Activated CD8-positive, alpha-beta memory T cell treated with anti-CD3 and anti-CD28 coated beads for 4 hours (primary cell): ENCODE data around the gene TPX2.
"Not testable (repeated sequence)": the region's sequence is repeated elsewhere in the genome, so short reads cannot be mapped to it uniquely, and the experiment has no call there.

ENCODE experiments used
- DNase-seq, 2 donors: peaks; one replicate each; pipeline ENCODE4 v3.0.0-alpha.2; 2020; ENCODE audit warnings: low read depth in 2 of 2

Gene TPX2

DNA sequence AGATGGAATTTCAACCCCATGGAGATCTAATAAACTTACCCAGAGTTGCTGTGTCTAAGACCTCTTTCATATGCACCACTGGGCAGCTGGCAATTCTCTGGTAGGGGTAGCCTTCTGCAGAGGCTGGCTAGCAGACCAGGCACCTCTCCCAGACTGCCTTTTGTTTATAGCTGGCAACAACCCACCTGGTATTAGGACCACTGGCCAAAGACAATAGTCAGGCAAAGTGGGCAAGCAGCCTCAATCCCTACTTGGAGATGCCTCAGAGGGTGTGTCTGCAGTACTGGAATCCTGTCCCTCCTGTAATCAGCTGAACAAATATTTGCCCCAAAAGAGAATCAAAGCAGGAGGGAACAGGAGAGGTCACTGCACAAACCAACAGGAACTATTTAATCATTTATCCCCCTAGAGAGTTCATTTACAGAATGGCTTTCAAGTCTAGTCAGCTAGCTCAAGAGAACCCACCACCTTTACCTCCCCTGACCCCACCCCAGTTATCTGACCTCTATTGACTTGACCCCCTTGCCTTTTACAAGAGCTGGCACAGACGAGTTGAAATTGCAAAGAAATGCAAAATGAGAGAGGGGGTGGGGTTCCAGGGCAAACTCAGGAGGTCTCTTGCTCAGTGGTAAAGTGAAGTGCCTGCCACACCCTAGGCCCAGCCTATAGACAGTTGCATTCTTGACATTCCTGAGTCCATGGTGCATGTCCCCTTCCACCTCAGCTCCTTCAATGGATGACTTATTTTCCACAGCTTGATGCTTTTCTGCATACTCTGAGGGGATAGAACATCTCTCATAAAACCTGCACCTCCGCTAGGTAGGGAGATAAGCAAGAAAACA lies 19.2 kb upstream of the TPX2 start:
- no peak for DNase-seq

DNA sequence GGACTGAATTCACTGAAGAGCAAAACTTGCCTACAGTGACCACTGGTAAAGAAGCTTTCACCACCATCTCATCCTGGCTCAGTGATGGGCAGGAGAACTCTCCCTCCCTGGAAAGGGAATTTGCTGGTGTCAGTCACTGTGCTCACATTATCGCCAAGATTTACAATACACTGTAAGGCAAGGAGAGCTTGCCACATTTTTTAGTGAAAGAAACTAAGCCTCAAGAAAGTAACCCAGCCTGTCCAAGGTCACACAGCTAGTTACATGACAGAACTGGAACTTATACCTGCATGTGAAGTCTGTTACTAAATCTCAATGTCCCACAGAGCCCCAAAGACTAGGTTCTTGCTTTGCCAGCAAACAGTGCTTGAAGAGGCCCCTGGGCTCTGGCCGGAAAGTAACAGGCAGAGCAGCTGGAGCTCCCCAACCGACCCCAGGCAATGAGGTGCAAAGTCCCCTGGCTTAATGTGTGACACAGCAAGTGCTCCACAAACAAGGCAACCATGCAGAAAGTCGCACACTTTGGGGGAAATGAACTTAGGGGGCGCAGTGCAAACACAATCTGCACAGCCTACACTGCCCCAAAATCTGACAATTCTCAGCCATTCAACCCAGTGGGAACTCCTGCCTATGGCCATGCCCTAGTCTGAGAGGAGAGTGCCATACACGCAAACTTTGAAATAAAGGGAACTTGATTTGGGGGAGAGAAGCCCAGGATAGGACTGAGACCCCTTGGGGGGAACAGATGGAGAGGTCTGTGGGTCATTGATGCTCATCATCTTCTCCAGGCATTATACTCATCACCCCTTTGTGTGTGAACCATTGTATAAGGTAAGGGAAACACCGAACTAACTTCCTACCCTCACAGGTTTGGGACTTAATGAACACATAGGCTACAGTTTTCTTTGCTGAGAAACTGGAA lies 18.3 kb upstream of the TPX2 start:
- DNase-seq, result no peak

DNA sequence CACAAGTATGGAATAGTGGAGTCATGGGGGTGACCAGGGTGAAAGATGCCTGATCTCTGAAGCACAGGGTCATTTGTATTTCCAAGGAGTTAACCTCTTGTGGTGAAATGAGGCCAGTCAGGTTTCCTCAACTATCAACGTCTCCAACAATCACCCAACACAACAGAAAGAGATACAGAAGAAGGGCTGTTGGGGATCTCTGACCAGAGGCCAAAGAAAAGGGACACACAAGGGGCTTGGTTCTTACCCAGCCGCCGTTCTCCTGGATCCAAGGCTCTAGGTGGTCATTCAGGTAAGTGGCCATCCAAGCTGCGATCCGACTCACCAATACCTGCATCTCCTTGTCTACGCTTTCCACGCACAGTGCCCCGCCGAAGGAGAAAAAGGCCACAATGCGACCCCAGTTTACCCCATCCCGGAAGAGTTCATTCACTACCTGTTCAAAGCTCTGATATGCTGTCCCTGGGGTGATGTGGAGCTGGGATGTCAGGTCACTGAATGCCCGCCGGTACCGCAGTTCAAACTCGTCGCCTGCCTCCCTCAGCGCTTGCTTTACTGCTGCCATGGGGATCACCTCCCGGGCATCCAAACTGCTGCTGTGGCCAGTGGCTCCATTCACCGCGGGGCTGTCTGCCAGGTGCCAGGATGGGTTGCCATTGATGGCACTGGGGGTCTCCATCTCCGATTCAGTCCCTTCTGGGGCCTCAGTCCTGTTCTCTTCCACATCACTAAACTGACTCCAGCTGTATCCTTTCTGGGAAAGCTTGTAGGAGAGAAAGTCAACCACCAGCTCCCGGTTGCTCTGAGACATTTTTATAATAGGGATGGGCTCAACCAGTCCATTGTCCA lies 17.5 kb upstream of the TPX2 start:
- DNase-seq, result no peak

DNA sequence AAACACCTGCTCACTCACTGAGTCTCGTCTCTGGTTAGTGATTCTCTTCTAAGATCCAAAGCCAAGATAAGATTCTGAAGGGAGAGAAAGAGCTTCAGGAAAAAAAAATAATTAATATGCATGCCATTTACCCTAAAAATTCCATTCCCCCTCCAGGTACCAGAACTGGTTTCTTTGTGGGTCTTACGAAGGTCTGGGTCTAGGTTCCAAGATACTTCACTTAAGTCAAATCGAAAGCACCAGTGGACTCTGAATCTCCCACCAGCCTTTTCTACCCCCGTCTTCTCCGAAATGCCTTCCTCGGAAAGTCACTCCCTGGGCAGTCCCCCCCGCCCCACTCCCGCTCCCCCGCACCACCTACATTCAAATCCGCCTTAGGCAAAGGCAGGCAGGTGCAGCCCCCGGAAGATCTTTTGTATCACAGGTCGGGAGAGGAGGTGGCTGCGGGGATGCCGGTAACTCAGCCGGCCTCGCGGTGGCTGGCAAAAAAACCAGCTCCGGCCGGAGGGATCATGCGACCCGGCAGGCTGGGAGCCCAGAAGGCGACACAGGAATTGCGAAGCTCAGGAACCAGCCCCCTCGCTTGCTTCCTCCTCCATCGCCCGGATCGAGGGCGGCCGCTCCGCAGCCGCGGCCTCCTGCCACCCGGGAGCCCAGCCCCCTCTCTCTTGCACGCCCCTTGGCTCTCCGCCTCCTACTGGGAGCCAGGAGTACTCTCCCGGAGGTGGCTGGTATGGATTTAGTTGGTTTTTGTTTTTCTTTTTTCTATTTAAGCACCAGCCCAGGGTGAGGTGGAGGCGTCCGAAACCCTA lies 16.6 kb upstream of the TPX2 start, which contains the start of gene BCL2L1:
BCL2L1 (minus strand) TSS at position 612 of the 812 bp plus-strand sequence. CDS start 650 bp downstream, outside the sequence.
- peak; percentile 56 to 80 for DNase-seq

DNA sequence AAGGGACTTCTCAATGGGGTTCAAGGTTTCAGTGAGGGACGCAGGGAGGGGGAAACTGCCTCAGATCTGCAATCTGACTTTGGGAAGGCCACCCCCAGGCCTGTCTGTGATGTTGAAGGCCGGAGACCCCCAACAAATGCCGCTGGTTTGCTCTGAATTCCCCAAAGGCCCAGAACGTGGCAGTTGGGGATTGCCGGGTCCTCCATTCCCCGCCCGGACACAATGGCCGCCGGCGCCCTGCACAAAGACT lies 16.1 kb upstream of the TPX2 start:
- no peak for DNase-seq

DNA sequence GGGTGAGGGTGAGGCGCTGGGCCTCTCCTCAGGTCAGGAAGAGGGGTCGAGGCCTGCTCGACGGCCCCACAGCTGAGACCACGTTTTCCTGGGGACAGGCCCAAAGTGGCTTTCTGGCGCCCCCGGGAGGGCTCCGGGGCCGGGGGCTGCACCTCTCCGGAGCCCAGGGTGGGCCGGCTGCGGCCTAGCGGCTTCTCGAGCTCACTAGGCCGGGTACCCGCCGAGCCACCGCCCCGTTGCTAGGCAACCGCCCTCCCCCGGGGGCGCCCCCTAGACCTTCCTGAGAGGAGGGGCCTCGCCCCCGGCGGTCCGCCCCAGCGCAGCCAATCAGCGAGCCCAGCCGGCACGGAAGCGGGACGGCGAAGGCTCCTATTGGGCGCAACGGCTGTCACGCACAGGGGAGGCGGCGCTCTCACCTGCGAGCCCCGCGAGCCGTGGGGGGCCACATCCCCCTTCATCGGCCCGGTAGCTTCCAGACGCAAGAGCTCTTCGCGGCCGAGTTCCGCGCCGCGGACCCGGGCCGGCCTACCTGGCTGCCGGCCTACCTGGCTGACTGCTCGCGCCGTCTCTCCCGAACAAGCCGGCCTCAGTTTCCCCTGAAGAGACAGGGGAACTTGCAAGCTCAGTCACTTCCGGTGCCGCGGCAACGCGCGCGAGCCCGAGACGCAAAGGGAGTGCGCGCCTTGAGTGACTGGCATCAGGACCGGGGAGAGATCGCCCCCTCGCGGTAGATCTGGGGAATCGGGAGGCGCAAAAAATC lies 15.6 kb upstream of the TPX2 start:
- peak; percentile 96 to 98 for DNase-seq

DNA sequence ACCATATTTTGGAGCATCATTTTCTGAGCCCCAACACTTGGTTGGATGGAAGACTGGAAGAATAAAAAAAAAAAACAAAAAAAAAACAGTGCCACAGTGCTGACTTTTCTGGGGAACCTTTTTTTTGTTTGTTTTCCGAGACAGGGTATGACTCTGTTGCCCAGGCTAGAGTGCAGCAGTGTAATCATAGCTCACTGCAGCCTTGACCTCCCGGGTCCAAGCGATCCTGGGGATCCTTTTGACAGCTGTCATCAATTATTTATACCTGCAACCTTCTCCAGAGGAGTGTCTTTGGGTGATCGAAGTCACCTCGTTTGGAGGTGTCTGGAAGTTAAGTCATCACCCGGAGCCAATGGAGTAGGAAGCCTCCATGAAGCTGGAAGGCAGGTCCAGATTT lies 7.8 kb upstream of the TPX2 start:
- no peak for DNase-seq

DNA sequence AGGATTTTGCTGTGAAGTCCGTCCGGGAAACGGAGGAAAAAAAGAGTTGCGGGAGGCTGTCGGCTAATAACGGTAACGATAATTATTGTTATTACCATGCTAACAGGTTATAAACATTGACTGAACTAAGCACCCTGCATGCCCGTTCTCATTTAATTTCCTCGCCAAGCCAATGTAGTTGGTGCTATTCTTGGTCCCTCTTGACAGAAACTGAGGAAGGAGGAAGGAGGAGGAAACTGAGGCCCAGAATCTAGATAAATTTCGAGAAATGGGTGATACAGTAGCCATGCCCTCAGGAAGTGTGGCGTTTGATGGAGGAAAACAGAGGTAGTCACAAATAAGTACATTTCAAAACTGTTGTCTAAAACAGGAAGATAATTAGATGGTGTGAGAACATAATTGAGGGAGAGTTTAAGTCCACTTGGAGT lies 474 bp downstream of the TPX2 start:
- DNase-seq, result no peak

DNA sequence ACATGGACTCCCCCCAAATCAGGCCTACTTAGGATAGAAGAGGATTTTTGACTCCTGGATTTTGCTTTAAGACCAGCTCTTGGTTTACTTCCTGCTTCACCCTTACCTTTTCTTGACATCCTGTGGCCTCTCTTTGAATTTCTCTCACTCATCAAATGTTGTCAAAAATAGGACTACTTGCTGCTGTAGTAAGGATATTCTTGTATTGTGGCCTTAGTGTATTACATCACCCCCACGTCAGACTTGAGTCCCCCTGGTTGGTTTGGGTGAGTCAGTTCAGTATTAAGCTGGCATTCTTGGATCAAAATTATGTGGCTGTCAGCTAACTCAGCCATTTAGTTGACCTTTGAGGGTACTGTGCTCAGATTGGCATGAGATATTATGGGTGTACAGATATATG lies 1.1 kb downstream of the TPX2 start:
- no peak for DNase-seq

DNA sequence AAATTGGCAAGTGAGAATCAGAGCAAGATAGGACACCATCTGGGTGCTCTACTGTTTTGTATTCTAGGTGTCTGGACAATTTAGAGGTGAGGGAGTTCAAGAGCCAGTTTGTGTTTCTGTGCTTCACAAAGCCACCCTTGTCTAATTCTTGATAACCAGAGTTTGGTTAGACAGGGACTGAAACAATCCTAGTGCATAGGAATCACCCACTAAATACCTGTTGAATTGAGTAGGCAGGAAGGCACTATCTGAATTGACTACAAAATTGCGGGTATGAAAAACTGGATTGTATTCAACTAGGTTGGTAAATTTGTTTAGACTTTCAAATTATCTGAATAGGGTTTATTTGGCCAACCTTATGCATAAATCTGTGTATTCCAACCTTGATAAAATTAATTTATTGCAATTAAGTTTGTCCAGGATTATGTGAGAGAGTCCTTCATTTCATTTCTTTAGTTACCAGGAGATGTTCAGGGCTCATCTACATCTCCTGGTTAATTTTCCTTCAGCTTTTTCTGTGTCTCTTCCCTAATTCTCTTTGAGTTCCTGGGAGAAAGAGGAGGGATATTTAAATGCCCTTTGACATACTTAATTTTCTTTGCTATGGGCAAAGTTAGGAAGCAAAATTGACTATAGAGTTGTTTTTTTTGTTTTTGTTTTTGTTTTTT lies 1.7 kb downstream of the TPX2 start:
- DNase-seq, result no peak

DNA sequence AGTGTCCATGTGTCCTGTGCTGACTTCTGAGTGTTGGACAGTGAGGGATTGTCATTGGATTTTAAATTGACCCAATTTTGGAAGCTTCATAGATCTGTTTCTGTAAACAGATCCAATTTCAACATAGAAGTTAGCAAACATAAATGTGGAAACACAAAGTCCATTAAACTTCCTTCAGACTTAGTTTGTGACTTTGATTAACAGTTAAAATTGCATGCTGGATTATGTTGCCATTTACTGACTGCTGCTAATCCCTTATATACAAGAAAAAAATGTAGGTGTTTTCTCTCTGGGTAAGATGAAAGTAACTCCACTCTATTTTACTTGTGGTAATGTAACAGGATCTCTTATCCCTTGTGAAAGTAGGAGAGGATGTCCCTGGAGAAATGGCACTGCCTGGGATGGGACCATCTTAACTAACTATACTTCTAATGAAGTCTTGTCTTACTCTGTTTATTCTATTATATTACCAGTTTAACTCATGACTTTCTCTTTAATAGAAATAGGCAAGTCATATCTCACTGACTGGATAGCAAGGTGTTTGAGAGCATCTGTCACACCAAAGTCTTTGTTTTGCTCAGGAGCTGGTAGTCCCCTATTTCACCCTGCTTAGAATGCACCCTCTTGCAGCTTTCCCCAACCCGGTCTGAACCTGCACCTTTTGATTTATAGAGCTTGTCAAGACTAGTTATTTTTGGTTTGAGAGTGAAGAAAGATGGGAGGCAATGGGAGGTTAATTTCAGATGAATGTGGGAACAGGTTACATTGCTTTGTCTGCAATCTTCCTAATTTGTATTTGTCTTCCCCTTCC lies 7.2 kb downstream of the TPX2 start:
- no peak for DNase-seq

DNA sequence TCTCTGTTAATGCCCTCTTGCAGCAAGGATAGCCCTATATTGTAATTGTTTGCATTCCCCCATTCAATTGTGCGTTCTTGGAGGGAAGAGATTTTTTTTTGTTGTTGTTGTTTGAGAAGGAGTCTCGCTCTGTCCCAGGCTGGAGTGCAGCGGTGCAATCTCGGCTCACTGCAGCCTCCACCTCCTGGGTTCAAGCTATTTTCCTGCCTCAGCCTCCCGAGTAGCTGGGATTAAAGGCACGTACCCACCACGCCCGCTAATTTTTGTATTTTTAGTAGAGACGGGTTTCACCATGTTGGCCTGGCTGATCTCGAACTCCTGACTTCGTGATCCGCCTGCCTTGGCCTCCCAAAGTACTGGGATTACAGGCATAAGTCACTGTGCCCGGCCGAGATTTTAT lies 7.9 kb downstream of the TPX2 start:
- not testable (repeated sequence) for DNase-seq

DNA sequence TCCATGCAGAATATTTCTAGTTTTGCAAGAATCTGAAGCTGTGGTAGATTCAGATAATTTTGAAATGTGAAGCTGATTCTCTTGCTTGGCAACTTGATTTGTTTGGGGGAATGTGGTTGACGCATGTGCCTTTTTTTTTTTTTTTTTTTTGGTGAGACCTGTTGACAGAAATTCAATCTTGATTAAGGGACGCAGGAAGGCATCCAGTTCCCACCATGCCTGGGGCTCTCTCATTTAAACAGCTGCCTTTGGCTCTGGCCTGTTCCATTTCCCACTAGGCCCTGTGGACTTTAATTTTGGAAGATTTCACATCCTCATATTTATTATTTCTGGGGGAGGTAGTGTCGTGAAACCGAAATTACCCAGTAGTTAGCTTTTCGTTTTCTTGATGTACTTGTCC lies 8.6 kb downstream of the TPX2 start:
- no peak for DNase-seq

DNA sequence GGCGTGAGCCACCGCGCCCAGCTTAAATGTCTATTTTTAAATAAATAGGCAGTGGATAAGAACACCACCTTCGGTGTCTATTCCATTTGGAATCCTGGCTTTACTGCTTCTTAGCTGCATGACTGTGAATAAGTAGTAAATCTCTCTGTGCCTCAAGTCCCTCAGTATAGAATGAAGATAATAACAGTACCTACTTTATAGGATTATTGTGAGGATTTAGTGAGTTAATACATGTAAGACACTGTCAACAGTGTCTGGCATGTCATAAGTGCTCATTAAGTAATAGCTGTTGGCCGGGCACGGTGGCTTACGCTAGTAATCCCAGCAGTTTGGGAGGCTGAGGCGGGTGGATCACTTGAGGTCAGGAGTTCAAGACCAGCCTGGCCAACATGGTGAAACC lies 10.1 kb downstream of the TPX2 start:
- no peak for DNase-seq

DNA sequence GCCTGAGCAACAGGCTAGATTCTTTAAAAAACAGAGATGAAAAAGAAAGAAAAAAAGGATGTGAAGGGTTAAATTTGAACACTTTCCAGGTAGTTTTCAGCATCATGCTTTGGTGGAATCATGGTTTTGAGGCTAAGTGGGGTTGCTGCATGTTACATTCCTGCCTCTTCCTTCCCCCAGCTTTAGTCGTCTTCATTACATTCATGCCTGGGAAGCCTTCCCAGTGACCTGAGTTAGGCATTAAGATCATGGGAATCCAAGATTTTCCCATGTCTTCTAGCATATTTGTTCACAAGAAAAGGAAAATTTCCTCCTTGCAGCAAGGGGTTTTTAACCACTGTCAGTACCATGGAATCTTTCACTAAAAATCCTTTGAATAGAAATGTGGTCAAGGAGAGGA lies 12.0 kb downstream of the TPX2 start:
- no peak for DNase-seq

DNA sequence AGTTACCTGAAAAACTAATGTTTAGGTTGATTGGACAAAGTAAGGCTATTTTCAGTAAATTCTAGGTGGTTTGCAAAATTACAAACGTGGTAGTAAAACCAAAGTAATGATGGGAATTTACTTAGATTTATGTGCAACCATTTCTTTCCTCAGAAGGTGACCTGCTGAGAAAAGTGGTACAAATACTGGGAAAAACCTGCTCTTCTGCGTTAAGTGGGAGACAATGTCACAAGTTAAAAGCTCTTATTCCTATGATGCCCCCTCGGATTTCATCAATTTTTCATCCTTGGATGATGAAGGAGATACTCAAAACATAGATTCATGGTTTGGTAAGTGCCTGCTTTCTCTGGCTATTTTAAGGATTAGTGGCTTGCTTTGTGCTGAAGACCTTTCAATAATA lies 18.2 kb downstream of the TPX2 start:
- no peak for DNase-seq

DNA sequence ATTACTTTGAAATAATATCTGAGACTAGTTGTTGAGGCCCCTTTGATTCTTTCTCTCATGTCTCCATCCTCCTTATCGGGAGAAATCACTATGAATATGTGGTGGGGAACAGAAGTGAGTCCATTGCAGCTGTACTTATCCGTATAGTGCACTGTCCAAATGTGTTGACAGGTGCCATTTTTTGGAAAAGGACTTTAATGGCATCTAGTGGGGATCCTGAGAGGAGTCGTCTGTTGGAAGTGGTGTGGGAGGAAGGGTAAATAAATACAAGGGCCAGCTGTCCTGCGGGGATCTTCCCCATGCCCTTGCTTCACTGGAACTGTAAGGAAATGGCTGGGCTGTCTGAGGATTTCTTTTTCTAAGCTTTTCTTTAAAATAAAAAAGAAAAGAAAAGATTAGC lies 19.4 kb downstream of the TPX2 start:
- no peak for DNase-seq

DNA sequence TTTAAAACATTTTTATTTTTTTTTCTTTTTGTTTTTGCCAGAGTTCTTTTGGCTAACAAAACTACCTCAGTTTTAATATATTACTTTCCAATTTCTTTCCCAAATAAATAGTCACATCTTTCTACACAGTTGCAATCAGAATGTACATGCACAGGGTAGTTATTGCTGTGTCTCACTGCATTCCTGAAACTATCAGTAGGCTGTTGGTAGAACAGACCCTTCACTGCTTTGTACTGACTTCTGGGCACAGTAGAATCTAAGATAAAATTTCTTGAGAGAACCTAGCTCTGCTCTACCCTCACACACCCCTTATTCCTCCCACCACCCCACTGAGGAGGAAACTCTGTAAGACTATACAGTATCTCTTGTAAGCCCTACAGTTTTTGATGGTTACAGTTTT lies 19.9 kb downstream of the TPX2 start:
- no peak for DNase-seq
